ENCODE results near the gene ANAPC15. TPM values are rescaled to one million over a fixed set of nuclear protein-coding genes. Genes with fewer than 3 reads are reported as not detected.
A peak's percentile ranks its signal among the peaks of the same experiment; 100 is the strongest.

The ANAPC15 gene
- total RNA-seq, 1 donor from 2014 or later: 25.3 TPM

GRCh38 chr11:72125956-72126355 is 13.5 kb upstream of the ANAPC15 start:
- no peak for DNase-seq (ENCODE audit: low read depth)

GRCh38 chr11:72124046-72124445 is 11.6 kb upstream of the ANAPC15 start:
- no peak for DNase-seq (ENCODE audit: low read depth)

- DNase-seq (ENCODE audit: low read depth): no peak
Observed at GRCh38 chr11:72123117-72123653, 10.7 kb upstream of the ANAPC15 start.

GRCh38 chr11:72122607-72123006 is 10.1 kb upstream of the ANAPC15 start:
- DNase-seq (ENCODE audit: low read depth): no peak

- no peak for DNase-seq (ENCODE audit: low read depth)
Observed at GRCh38 chr11:72120930-72121329, 8.4 kb upstream of the ANAPC15 start.

GRCh38 chr11:72119198-72119597 is 6.7 kb upstream of the ANAPC15 start:
- DNase-seq (ENCODE audit: low read depth): no peak

- DNase-seq (ENCODE audit: low read depth): no peak
Observed at GRCh38 chr11:72116019-72116755, 3.7 kb upstream of the ANAPC15 start.

GRCh38 chr11:72114570-72114969 is 2.1 kb upstream of the ANAPC15 start:
- DNase-seq (ENCODE audit: low read depth): no peak

- DNase-seq (ENCODE audit: low read depth): peak; percentile 7
Observed at GRCh38 chr11:72112978-72113808, 698 bp upstream of the ANAPC15 start.

GRCh38 chr11:72111300-72112142 is 974 bp downstream of the ANAPC15 start:
- no peak for DNase-seq (ENCODE audit: low read depth)

- DNase-seq (ENCODE audit: low read depth): no peak
Observed at GRCh38 chr11:72105888-72106287, 6.6 kb downstream of the ANAPC15 start, which contains the start of gene TOMT. Gene TOMT, plus strand, starts transcription at chr11:72105924. Its CDS starts 28 bp downstream, at chr11:72105952.

GRCh38 chr11:72103754-72104167 is 8.7 kb downstream of the ANAPC15 start:
- DNase-seq (ENCODE audit: low read depth): no peak

GRCh38 chr11:72102946-72103753 is 9.3 kb downstream of the ANAPC15 start, which contains the start of gene LAMTOR1:
Gene LAMTOR1, minus strand, starts transcription at chr11:72103297. Its CDS starts 73 bp downstream, at chr11:72103224.
- peak; percentile 99 for DNase-seq (ENCODE audit: low read depth)

- no peak for DNase-seq (ENCODE audit: low read depth)
Observed at GRCh38 chr11:72102631-72102945, 9.9 kb downstream of the ANAPC15 start.

GRCh38 chr11:72102162-72102561 is 10.3 kb downstream of the ANAPC15 start:
- no peak for DNase-seq (ENCODE audit: low read depth)

GRCh38 chr11:72100462-72100861 is 12.0 kb downstream of the ANAPC15 start:
- no peak for DNase-seq (ENCODE audit: low read depth)

- DNase-seq (ENCODE audit: low read depth): no peak
Observed at GRCh38 chr11:72100009-72100408, 12.5 kb downstream of the ANAPC15 start.

GRCh38 chr11:72098741-72099140 is 13.8 kb downstream of the ANAPC15 start:
- DNase-seq (ENCODE audit: low read depth): no peak

GRCh38 chr11:72091292-72091691 is 21.2 kb downstream of the ANAPC15 start:
- peak; percentile 76 for DNase-seq (ENCODE audit: low read depth)

GRCh38 chr11:72088076-72088808 is 24.3 kb downstream of the ANAPC15 start:
- no peak for DNase-seq (ENCODE audit: low read depth)

All from myocyte (in vitro differentiated cells).